ENCODE measurements around the gene PANK1.

Gene PANK1

GRCh38 chr10:89644967-89645741 lies at the start of gene PANK1:
Gene PANK1, minus strand, starts transcription at chr10:89645242. Its CDS starts 351 bp downstream, at chr10:89644891.
- peak; percentile 90 for DNase-seq

GRCh38 chr10:89693176-89693575 lies 48.1 kb upstream of the PANK1 start:
- no peak for DNase-seq

GRCh38 chr10:89692416-89692815 lies 47.4 kb upstream of the PANK1 start:
- no peak for DNase-seq

GRCh38 chr10:89690027-89690426 lies 45.0 kb upstream of the PANK1 start:
- no peak for DNase-seq

- DNase-seq = no peak
These were observed 40.9 kb upstream of the PANK1 start for GRCh38 chr10:89685936-89686335.

GRCh38 chr10:89684604-89685003 lies 39.6 kb upstream of the PANK1 start:
- DNase-seq = no peak

- DNase-seq = peak; percentile 36
These were observed 38.8 kb upstream of the PANK1 start for GRCh38 chr10:89683883-89684282.

- no peak for DNase-seq
These were observed 34.9 kb upstream of the PANK1 start for GRCh38 chr10:89679986-89680385.

GRCh38 chr10:89677341-89677740 lies 32.3 kb upstream of the PANK1 start:
- DNase-seq = no peak

GRCh38 chr10:89670926-89671325 lies 25.9 kb upstream of the PANK1 start:
- DNase-seq = no peak

- DNase-seq = no peak
These were observed 24.9 kb upstream of the PANK1 start for GRCh38 chr10:89669985-89670384.

- no peak for DNase-seq
These were observed 23.5 kb upstream of the PANK1 start for GRCh38 chr10:89668386-89669071.

GRCh38 chr10:89666138-89666537 lies 21.1 kb upstream of the PANK1 start:
- no peak for DNase-seq

- no peak for DNase-seq
These were observed 20.3 kb upstream of the PANK1 start for GRCh38 chr10:89665302-89665701.

GRCh38 chr10:89664203-89664602 lies 19.2 kb upstream of the PANK1 start:
- no peak for DNase-seq

GRCh38 chr10:89663144-89663543 lies 18.1 kb upstream of the PANK1 start:
- no peak for DNase-seq

GRCh38 chr10:89662596-89662995 lies 17.6 kb upstream of the PANK1 start:
- no peak for DNase-seq

- no peak for DNase-seq
These were observed 14.4 kb upstream of the PANK1 start for GRCh38 chr10:89659143-89660131.

GRCh38 chr10:89657302-89657701 lies 12.3 kb upstream of the PANK1 start:
- DNase-seq = no peak

- no peak for DNase-seq
These were observed 10.7 kb upstream of the PANK1 start for GRCh38 chr10:89655722-89656121.

- DNase-seq = no peak
These were observed 8.4 kb upstream of the PANK1 start for GRCh38 chr10:89653410-89653869.

- DNase-seq = no peak
These were observed 7.8 kb upstream of the PANK1 start for GRCh38 chr10:89652806-89653370.

All from left hindlimb (tissue), 1 donor.